SK-N-SH treated with all-trans-retinoic acid at 6 μM for 48 hours (cell line): ENCODE measurements around the gene CACNB2.

Source experiments
- ATAC-seq: fragments of 200-7000 bp; cut with Tn5 transposase; 3 replicates; pipeline ENCODE4 v1.9.1; 2020; ENCODE audit warnings: mild to moderate bottlenecking, moderate library complexity
- ARNTL ChIP-seq: fragments of 450-650 bp; formaldehyde crosslinking; IDR thresholded peaks from 2 replicates; pipeline ENCODE4 v1.5.0; 2020; ENCODE audit warnings: low read depth, mild to moderate bottlenecking, moderate library complexity, borderline replicate concordance
- BACH2 ChIP-seq: fragments of 250-450 bp; sonication (Bioruptor Pico); IDR thresholded peaks from 2 replicates; pipeline ENCODE4 v1.9.0; 2021; ENCODE audit warnings: mild to moderate bottlenecking, borderline replicate concordance
- CREB5 ChIP-seq: fragments of 250-450 bp; sonication (Bioruptor Pico); IDR thresholded peaks from 2 replicates; pipeline ENCODE4 v1.5.1; 2020; ENCODE audit warnings: low read depth, mild to moderate bottlenecking, moderate library complexity
- CSDC2 ChIP-seq: fragments of 250-450 bp; sonication (Bioruptor Pico); IDR thresholded peaks from 2 replicates; pipeline ENCODE4 v1.5.0; 2020; ENCODE audit warnings: mild to moderate bottlenecking, moderate library complexity
- ESRRG ChIP-seq: fragments of 250-450 bp; sonication (Bioruptor Pico); IDR thresholded peaks from 2 replicates; pipeline ENCODE4 v1.6.1; 2021; ENCODE audit warnings: mild to moderate bottlenecking
- GLIS3 ChIP-seq: fragments of 250-450 bp; sonication (Bioruptor Pico); IDR thresholded peaks from 2 replicates; pipeline ENCODE4 v1.5.0; 2020; ENCODE audit warnings: mild to moderate bottlenecking, moderate library complexity
- ISL1 ChIP-seq: fragments of 250-450 bp; sonication (Bioruptor Pico); IDR thresholded peaks from 2 replicates; pipeline ENCODE4 v2.1.2; 2022; ENCODE audit warnings: mild to moderate bottlenecking, moderate library complexity
- OSR1 ChIP-seq: fragments of 250-450 bp; sonication (Bioruptor Pico); IDR thresholded peaks from 2 replicates; pipeline ENCODE4 v1.8.0; 2022; ENCODE audit warnings: moderate library complexity, mild to moderate bottlenecking, inconsistent platforms
- PATZ1 ChIP-seq: fragments of 250-450 bp; sonication (Bioruptor Pico); IDR thresholded peaks from 2 replicates; pipeline ENCODE4 v1.8.0; 2020; ENCODE audit warnings: mild to moderate bottlenecking, moderate library complexity, borderline replicate concordance
- RARB ChIP-seq: fragments of 250-450 bp; sonication (Bioruptor Pico); IDR thresholded peaks from 2 replicates; pipeline ENCODE4 v1.8.0; 2021; ENCODE audit warnings: mild to moderate bottlenecking, moderate library complexity
- SNAI2 ChIP-seq: fragments of 250-450 bp; sonication (Bioruptor Pico); IDR thresholded peaks from 2 replicates; pipeline ENCODE4 v1.5.0; 2020; ENCODE audit warnings: mild to moderate bottlenecking, moderate library complexity
- TCF4 ChIP-seq: fragments of 250-450 bp; sonication (Bioruptor Pico); IDR thresholded peaks from 2 replicates; pipeline ENCODE4 v1.8.0; 2021; ENCODE audit warnings: mild to moderate bottlenecking, moderate library complexity, borderline replicate concordance
- TOX ChIP-seq: fragments of 250-450 bp; sonication (Bioruptor Pico); IDR thresholded peaks from 2 replicates; pipeline ENCODE4 v1.8.0; 2021; ENCODE audit warnings: mild to moderate bottlenecking, moderate library complexity, borderline replicate concordance
- ZFP3 ChIP-seq: fragments of 250-450 bp; sonication (Bioruptor Pico); IDR thresholded peaks from 2 replicates; pipeline ENCODE4 v1.5.0; 2020; ENCODE audit warnings: mild to moderate bottlenecking, moderate library complexity
- ZFP30 ChIP-seq: fragments of 450-650 bp; formaldehyde crosslinking; IDR thresholded peaks from 2 replicates; pipeline ENCODE4 v1.5.0; 2022; ENCODE audit warnings: mild to moderate bottlenecking, moderate library complexity
- ZNF565 ChIP-seq: fragments of 450-650 bp; formaldehyde crosslinking; conservative IDR thresholded peaks from 2 replicates; pipeline ENCODE4 v1.5.0; 2020; ENCODE audit warnings: low read depth, mild to moderate bottlenecking, moderate library complexity
- ZNF70 ChIP-seq: fragments of 450-650 bp; formaldehyde crosslinking; IDR thresholded peaks from 2 replicates; pipeline ENCODE4 v1.5.0; 2020; ENCODE audit warnings: mild to moderate bottlenecking, moderate library complexity
- TF ChIP-seq, protein P1 (sequence below): fragments of 250-450 bp; sonication (Bioruptor Pico); IDR thresholded peaks from 2 replicates; pipeline ENCODE4 v1.5.1; 2021; ENCODE audit warnings: mild to moderate bottlenecking, moderate library complexity
- TF ChIP-seq, protein P2 (sequence below): fragments of 250-450 bp; sonication (Bioruptor Pico); IDR thresholded peaks from 2 replicates; pipeline ENCODE4 v1.5.0; 2020; ENCODE audit warnings: mild to moderate bottlenecking, moderate library complexity
- TF ChIP-seq, protein P3 (sequence below): fragments of 250-450 bp; sonication (Bioruptor Pico); IDR thresholded peaks from 2 replicates; pipeline ENCODE4 v1.8.0; 2021; ENCODE audit warnings: low read depth, mild to moderate bottlenecking, moderate library complexity, borderline replicate concordance

The CACNB2 gene

GRCh38 chr10:18423058-18423637 lies 282.9 kb downstream of the CACNB2 start:
- no peak for ATAC-seq
- TF ChIP-seq OSR1 (CRISPR knock-in tag) (no peak), ARNTL (CRISPR knock-in tag) (no peak), ISL1 (CRISPR knock-in tag) (no peak), PATZ1 (CRISPR knock-in tag) (no peak)
- TF ChIP-seq, protein P1, sequence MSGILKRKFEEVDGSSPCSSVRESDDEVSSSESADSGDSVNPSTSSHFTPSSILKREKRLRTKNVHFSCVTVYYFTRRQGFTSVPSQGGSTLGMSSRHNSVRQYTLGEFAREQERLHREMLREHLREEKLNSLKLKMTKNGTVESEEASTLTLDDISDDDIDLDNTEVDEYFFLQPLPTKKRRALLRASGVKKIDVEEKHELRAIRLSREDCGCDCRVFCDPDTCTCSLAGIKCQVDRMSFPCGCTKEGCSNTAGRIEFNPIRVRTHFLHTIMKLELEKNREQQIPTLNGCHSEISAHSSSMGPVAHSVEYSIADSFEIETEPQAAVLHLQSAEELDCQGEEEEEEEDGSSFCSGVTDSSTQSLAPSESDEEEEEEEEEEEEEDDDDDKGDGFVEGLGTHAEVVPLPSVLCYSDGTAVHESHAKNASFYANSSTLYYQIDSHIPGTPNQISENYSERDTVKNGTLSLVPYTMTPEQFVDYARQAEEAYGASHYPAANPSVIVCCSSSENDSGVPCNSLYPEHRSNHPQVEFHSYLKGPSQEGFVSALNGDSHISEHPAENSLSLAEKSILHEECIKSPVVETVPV (CRISPR knock-in tag): no peak

DNA sequence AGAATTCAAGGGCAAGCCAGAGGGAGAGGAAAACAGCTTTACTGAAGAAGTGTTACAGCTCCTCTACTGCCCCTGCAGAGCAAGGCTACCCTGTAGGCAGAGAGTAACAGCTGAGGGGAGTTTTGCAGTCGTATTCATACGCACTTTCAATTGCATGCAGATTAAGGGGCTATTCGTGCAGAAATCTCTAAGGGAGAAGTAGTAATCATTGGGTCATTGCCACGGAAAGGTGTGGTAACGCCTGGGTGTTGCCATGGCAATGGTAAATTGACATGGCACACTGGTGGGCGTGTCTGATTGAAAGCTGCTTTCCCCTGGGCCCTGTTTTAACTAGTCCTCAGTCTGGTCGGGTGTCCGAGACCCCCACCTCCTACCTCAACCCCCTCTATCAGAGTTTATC lies 284.0 kb downstream of the CACNB2 start:
- ATAC-seq: no peak
- no peak for TF ChIP-seq CSDC2 (CRISPR knock-in tag)
- no peak for TF ChIP-seq GLIS3 (CRISPR knock-in tag)
- TF ChIP-seq BACH2 (CRISPR knock-in tag): no peak
- no peak for TF ChIP-seq ISL1 (CRISPR knock-in tag)
- TF ChIP-seq RARB (CRISPR knock-in tag): no peak
- TF ChIP-seq, all 23 proteins: peak for 0

DNA sequence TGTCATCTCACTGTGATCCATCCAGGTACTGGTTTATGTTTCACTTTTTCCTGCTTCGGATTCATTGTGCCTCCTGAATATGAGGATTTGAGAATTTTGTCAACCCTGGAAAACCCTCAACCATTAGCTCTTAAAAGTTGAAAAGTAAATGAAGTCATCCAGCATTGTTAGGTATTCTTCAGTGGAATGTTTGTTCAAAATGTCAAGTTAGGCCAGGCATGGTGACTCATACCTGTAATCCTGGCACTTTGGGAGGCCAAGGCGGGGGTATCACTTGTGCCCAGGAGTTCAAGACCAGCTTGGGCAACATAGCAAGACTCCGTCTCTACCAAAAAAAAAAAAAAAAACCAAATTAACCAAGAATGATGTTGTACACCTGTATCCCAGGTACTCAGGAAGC lies 289.1 kb downstream of the CACNB2 start:
- ATAC-seq: no peak
- TF ChIP-seq ZNF70 (CRISPR knock-in tag): no peak
- TF ChIP-seq CREB5: no peak
- no peak for TF ChIP-seq ESRRG (CRISPR knock-in tag)
- TF ChIP-seq CSDC2 (CRISPR knock-in tag): no peak
- TF ChIP-seq ARNTL (CRISPR knock-in tag): no peak
- TF ChIP-seq GLIS3 (CRISPR knock-in tag): no peak
- TF ChIP-seq ZFP3 (CRISPR knock-in tag): no peak
- no peak for TF ChIP-seq SNAI2 (CRISPR knock-in tag)
- no peak for TF ChIP-seq ZFP30
- no peak for TF ChIP-seq TOX (CRISPR knock-in tag)
- TF ChIP-seq RARB (CRISPR knock-in tag): no peak
- TF ChIP-seq TCF4 (CRISPR knock-in tag): no peak
- TF ChIP-seq OSR1 (CRISPR knock-in tag): no peak
- no peak for TF ChIP-seq PATZ1 (CRISPR knock-in tag)
- TF ChIP-seq, protein P1 (CRISPR knock-in tag): no peak
- TF ChIP-seq, protein P2, sequence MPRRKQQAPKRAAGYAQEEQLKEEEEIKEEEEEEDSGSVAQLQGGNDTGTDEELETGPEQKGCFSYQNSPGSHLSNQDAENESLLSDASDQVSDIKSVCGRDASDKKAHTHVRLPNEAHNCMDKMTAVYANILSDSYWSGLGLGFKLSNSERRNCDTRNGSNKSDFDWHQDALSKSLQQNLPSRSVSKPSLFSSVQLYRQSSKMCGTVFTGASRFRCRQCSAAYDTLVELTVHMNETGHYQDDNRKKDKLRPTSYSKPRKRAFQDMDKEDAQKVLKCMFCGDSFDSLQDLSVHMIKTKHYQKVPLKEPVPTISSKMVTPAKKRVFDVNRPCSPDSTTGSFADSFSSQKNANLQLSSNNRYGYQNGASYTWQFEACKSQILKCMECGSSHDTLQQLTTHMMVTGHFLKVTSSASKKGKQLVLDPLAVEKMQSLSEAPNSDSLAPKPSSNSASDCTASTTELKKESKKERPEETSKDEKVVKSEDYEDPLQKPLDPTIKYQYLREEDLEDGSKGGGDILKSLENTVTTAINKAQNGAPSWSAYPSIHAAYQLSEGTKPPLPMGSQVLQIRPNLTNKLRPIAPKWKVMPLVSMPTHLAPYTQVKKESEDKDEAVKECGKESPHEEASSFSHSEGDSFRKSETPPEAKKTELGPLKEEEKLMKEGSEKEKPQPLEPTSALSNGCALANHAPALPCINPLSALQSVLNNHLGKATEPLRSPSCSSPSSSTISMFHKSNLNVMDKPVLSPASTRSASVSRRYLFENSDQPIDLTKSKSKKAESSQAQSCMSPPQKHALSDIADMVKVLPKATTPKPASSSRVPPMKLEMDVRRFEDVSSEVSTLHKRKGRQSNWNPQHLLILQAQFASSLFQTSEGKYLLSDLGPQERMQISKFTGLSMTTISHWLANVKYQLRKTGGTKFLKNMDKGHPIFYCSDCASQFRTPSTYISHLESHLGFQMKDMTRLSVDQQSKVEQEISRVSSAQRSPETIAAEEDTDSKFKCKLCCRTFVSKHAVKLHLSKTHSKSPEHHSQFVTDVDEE (CRISPR knock-in tag): no peak
- TF ChIP-seq ZNF565 (CRISPR knock-in tag): no peak
- TF ChIP-seq, protein P3, sequence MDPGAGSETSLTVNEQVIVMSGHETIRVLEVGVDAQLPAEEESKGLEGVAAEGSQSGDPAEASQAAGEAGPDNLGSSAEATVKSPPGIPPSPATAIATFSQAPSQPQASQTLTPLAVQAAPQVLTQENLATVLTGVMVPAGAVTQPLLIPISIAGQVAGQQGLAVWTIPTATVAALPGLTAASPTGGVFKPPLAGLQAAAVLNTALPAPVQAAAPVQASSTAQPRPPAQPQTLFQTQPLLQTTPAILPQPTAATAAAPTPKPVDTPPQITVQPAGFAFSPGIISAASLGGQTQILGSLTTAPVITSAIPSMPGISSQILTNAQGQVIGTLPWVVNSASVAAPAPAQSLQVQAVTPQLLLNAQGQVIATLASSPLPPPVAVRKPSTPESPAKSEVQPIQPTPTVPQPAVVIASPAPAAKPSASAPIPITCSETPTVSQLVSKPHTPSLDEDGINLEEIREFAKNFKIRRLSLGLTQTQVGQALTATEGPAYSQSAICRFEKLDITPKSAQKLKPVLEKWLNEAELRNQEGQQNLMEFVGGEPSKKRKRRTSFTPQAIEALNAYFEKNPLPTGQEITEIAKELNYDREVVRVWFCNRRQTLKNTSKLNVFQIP (CRISPR knock-in tag): no peak
